GM19099 (cell line): ENCODE results near the gene GLYR1.

Source experiments
- POLR2A ChIP-seq: IDR thresholded peaks from 3 replicates; pipeline ENCODE4 v1.6.1; 2011; ENCODE audit warnings: low read depth; ENCODE audit not compliant: insufficient read length; ENCODE audit errors: extremely low read depth

GLYR1 gene

GRCh38 chr16:4846901-4847773, at the start of gene GLYR1, which contains the start of gene UBN1:
GLYR1 (minus strand) TSS chr16:4847288; CDS start chr16:4847265, 23 bp downstream.
UBN1 (plus strand) TSS chr16:4847481; CDS start chr16:4852918, 5,437 bp downstream.
- peak; percentile 94 for TF ChIP-seq POLR2A

- no peak for TF ChIP-seq POLR2A
Observed at GRCh38 chr16:4895366-4895765, 48.3 kb upstream of the GLYR1 start.

- no peak for TF ChIP-seq POLR2A
Observed at GRCh38 chr16:4894276-4895150, 47.4 kb upstream of the GLYR1 start.

GRCh38 chr16:4893103-4893862, 46.2 kb upstream of the GLYR1 start:
- no peak for TF ChIP-seq POLR2A

- no peak for TF ChIP-seq POLR2A
Observed at GRCh38 chr16:4892361-4893102, 45.4 kb upstream of the GLYR1 start.

- no peak for TF ChIP-seq POLR2A
Observed at GRCh38 chr16:4891886-4892216, 44.8 kb upstream of the GLYR1 start.

- no peak for TF ChIP-seq POLR2A
Observed at GRCh38 chr16:4891097-4891885, 44.2 kb upstream of the GLYR1 start.

- no peak for TF ChIP-seq POLR2A
Observed at GRCh38 chr16:4890686-4891085, 43.6 kb upstream of the GLYR1 start.

GRCh38 chr16:4890026-4890425, 42.9 kb upstream of the GLYR1 start:
- no peak for TF ChIP-seq POLR2A

GRCh38 chr16:4888428-4889135, 41.5 kb upstream of the GLYR1 start:
- TF ChIP-seq POLR2A = no peak

GRCh38 chr16:4886151-4886550, 39.1 kb upstream of the GLYR1 start:
- TF ChIP-seq POLR2A = no peak

- no peak for TF ChIP-seq POLR2A
Observed at GRCh38 chr16:4884972-4885874, 38.1 kb upstream of the GLYR1 start.

GRCh38 chr16:4884209-4884608, 37.1 kb upstream of the GLYR1 start:
- TF ChIP-seq POLR2A = no peak
